ENCODE results near the gene IL17RE.
"Not testable (repeated sequence)": the region's sequence is repeated elsewhere in the genome, so short reads cannot be mapped to it uniquely, and the experiment has no call there.

DNA sequence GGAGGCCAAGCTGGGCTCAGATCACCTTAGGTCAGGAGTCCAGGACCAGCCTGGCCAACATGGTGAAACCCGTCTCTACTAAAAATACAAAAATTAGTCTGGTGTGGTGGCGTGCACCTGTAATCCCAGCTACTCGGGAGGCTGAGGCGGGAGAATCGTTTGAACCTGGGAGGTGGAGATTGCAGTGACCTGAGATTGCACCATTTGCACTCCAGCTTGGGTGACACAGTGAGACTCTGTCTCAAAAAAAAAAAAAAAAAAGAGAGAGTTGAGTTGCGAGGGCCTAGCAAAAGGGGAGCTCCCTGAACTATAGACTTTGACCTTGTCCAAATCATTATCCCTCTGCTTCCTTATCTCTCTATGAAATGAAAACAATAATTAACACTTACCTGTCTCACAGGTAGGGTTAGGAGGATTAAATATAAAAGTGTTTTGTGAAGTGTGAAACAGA lies 1.7 kb upstream of the IL17RE start:
- TF ChIP-seq, protein P1, sequence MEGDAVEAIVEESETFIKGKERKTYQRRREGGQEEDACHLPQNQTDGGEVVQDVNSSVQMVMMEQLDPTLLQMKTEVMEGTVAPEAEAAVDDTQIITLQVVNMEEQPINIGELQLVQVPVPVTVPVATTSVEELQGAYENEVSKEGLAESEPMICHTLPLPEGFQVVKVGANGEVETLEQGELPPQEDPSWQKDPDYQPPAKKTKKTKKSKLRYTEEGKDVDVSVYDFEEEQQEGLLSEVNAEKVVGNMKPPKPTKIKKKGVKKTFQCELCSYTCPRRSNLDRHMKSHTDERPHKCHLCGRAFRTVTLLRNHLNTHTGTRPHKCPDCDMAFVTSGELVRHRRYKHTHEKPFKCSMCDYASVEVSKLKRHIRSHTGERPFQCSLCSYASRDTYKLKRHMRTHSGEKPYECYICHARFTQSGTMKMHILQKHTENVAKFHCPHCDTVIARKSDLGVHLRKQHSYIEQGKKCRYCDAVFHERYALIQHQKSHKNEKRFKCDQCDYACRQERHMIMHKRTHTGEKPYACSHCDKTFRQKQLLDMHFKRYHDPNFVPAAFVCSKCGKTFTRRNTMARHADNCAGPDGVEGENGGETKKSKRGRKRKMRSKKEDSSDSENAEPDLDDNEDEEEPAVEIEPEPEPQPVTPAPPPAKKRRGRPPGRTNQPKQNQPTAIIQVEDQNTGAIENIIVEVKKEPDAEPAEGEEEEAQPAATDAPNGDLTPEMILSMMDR (IDR thresholded peaks at IDR 0.05) = not testable (repeated sequence)
- TF ChIP-seq POLR2A (IDR thresholded peaks at IDR 0.05) = not testable (repeated sequence)

Measured in right lobe of liver (tissue), 4 donors.